ENCODE measurements around the gene EGFL7.

DNA sequence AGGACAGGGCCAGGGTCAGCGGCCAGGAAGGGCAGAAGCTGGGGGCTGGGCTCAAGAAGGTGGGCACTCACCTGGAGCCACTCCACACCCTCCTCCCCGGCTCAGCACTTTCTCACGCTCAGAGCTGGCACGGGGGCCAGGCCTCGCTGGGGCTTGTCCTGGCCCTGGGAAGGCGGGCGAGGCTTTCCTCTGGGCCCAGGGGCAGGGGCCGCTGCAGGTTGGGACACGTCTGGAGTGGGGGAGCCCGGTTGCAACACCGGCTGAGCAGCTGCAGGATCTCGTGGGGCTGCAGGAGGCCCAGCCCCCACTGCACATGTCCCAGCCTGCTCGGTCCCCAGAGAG is 38.9 kb upstream of the EGFL7 start:
- TF ChIP-seq, protein P1, sequence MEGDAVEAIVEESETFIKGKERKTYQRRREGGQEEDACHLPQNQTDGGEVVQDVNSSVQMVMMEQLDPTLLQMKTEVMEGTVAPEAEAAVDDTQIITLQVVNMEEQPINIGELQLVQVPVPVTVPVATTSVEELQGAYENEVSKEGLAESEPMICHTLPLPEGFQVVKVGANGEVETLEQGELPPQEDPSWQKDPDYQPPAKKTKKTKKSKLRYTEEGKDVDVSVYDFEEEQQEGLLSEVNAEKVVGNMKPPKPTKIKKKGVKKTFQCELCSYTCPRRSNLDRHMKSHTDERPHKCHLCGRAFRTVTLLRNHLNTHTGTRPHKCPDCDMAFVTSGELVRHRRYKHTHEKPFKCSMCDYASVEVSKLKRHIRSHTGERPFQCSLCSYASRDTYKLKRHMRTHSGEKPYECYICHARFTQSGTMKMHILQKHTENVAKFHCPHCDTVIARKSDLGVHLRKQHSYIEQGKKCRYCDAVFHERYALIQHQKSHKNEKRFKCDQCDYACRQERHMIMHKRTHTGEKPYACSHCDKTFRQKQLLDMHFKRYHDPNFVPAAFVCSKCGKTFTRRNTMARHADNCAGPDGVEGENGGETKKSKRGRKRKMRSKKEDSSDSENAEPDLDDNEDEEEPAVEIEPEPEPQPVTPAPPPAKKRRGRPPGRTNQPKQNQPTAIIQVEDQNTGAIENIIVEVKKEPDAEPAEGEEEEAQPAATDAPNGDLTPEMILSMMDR (conservative IDR thresholded peaks at IDR 0.05; ENCODE audit: low read depth, low read length), result no peak
- no peak for TF ChIP-seq EZH2 (IDR thresholded peaks at IDR 0.05; ENCODE audit: borderline replicate concordance, low read depth, low read length, poor library complexity, severe bottlenecking)
